Activated T-cell treated with anti-CD3 and anti-CD28 coated beads, Interleukin-2, amount 50 U/mL, for 4 hours (primary cell): Measurements from ENCODE around the gene ZNF521. TPM values are rescaled to one million over a fixed set of nuclear protein-coding genes. Genes with fewer than 3 reads are reported as not detected.

Experiments used
- ATAC-seq, 2 donors: fragments of 200-7000 bp; cut with Tn5 transposase; one replicate each; pipeline ENCODE4 v1.10.0; 2021
- DNase-seq: peaks from one replicate; pipeline ENCODE4 v3.0.0-alpha.2; 2020
- H3K27me3 Mint-ChIP-seq: one replicate; pipeline ENCODE4 v1.8.0; 2021; ENCODE audit warnings: low read depth, mixed read lengths
- H3K36me3 Mint-ChIP-seq: one replicate; pipeline ENCODE4 v1.8.0; 2022; ENCODE audit warnings: mixed read lengths; ENCODE audit not compliant: insufficient read depth
- H3K4me1 Mint-ChIP-seq: one replicate; pipeline ENCODE4 v1.8.0; 2021; ENCODE audit warnings: low read depth, mixed read lengths
- H3K4me3 Mint-ChIP-seq: one replicate; pipeline ENCODE4 v1.8.0; 2021; ENCODE audit warnings: mild to moderate bottlenecking, moderate library complexity, mixed read lengths
- H3K9me3 Mint-ChIP-seq: one replicate; pipeline ENCODE4 v1.8.0; 2021; ENCODE audit warnings: mixed read lengths
- total RNA-seq, 3 donors: library from RNA; stranded (reverse); gene quantifications; one replicate each; pipeline ENCODE4 v1.2.1, GENCODE V29; 2021

Gene ZNF521
- total RNA-seq, 3 donors from 2014 or later, result 0.15 to 0.33 (median 0.16) TPM

- H3K36me3 Mint-ChIP-seq, result no peaks in the 10 kb centered on the region
- DNase-seq, result no peak
- H3K9me3 Mint-ChIP-seq, result no peaks in the 10 kb centered on the region
- H3K4me1 Mint-ChIP-seq, result no peaks in the 10 kb centered on the region
- no peak overlapping the region for H3K4me3 Mint-ChIP-seq
- peaks cover 4% of the 10 kb centered on the region for H3K27me3 Mint-ChIP-seq
- no peak for ATAC-seq
Measured at GRCh38 chr18:25316381-25317018, 35.5 kb downstream of the ZNF521 start.

GRCh38 chr18:25314838-25315190 lies 37.2 kb downstream of the ZNF521 start:
- H3K4me1 Mint-ChIP-seq, result no peaks in the 10 kb centered on the region
- no peak for ATAC-seq

GRCh38 chr18:25314151-25314837 lies 37.7 kb downstream of the ZNF521 start:
- ATAC-seq (no peak), DNase-seq (no peak)
- Mint-ChIP-seq H3K4me3 (no peak overlapping the region), H3K4me1 (no peaks in the 10 kb centered on the region), H3K36me3 (no peaks in the 10 kb centered on the region), H3K9me3 (no peaks in the 10 kb centered on the region), H3K27me3 (peaks cover 4% of the 10 kb centered on the region)

More at GRCh38 chr18:25314838-25315190, 37.2 kb downstream of the ZNF521 start:
- Mint-ChIP-seq H3K9me3 (no peaks in the 10 kb centered on the region), H3K27me3 (peaks cover 4% of the 10 kb centered on the region), H3K4me3 (no peak overlapping the region), H3K36me3 (no peaks in the 10 kb centered on the region)
- DNase-seq, result no peak

- no peaks in the 10 kb centered on the region for H3K9me3 Mint-ChIP-seq
- no peaks in the 10 kb centered on the region for H3K36me3 Mint-ChIP-seq
- H3K27me3 Mint-ChIP-seq, result peaks cover 4% of the 10 kb centered on the region
- ATAC-seq, result no peak
- H3K4me3 Mint-ChIP-seq, result no peak overlapping the region
- DNase-seq, result no peak
- no peaks in the 10 kb centered on the region for H3K4me1 Mint-ChIP-seq
Measured at GRCh38 chr18:25313268-25313667, 38.7 kb downstream of the ZNF521 start.

GRCh38 chr18:25310045-25310444 lies 41.9 kb downstream of the ZNF521 start:
- no peak for DNase-seq
- no peak for ATAC-seq
- no peaks in the 10 kb centered on the region for H3K27me3 Mint-ChIP-seq
- no peaks in the 10 kb centered on the region for H3K9me3 Mint-ChIP-seq
- no peak overlapping the region for H3K4me3 Mint-ChIP-seq
- no peaks in the 10 kb centered on the region for H3K36me3 Mint-ChIP-seq
- no peaks in the 10 kb centered on the region for H3K4me1 Mint-ChIP-seq

GRCh38 chr18:25308381-25308780 lies 43.6 kb downstream of the ZNF521 start:
- Mint-ChIP-seq H3K9me3 (no peaks in the 10 kb centered on the region), H3K4me1 (no peaks in the 10 kb centered on the region), H3K4me3 (no peak overlapping the region), H3K27me3 (peaks cover 3% of the 10 kb centered on the region), H3K36me3 (no peaks in the 10 kb centered on the region)
- ATAC-seq (no peak), DNase-seq (no peak)

GRCh38 chr18:25307192-25307591 lies 44.8 kb downstream of the ZNF521 start:
- H3K4me1 Mint-ChIP-seq, result no peaks in the 10 kb centered on the region
- ATAC-seq, result no peak
- DNase-seq, result no peak
- no peaks in the 10 kb centered on the region for H3K9me3 Mint-ChIP-seq
- peaks cover 3% of the 10 kb centered on the region for H3K27me3 Mint-ChIP-seq
- no peaks in the 10 kb centered on the region for H3K36me3 Mint-ChIP-seq
- H3K4me3 Mint-ChIP-seq, result no peak overlapping the region

- DNase-seq (no peak), ATAC-seq (no peak)
- no peaks in the 10 kb centered on the region for H3K4me1 Mint-ChIP-seq
- H3K4me3 Mint-ChIP-seq, result no peak overlapping the region
- no peaks in the 10 kb centered on the region for H3K9me3 Mint-ChIP-seq
- peaks cover 3% of the 10 kb centered on the region for H3K27me3 Mint-ChIP-seq
- no peaks in the 10 kb centered on the region for H3K36me3 Mint-ChIP-seq
Measured at GRCh38 chr18:25306671-25307070, 45.3 kb downstream of the ZNF521 start.

- no peaks in the 10 kb centered on the region for H3K4me1 Mint-ChIP-seq
- no peak for DNase-seq
- no peaks in the 10 kb centered on the region for H3K36me3 Mint-ChIP-seq
- ATAC-seq, result no peak
- no peak overlapping the region for H3K4me3 Mint-ChIP-seq
- no peaks in the 10 kb centered on the region for H3K9me3 Mint-ChIP-seq
- peaks cover 3% of the 10 kb centered on the region for H3K27me3 Mint-ChIP-seq
Measured at GRCh38 chr18:25305584-25305983, 46.4 kb downstream of the ZNF521 start.

- DNase-seq (no peak), ATAC-seq (no peak)
- Mint-ChIP-seq H3K27me3 (peaks cover 3% of the 10 kb centered on the region), H3K4me3 (no peak overlapping the region), H3K36me3 (no peaks in the 10 kb centered on the region), H3K4me1 (no peaks in the 10 kb centered on the region), H3K9me3 (no peaks in the 10 kb centered on the region)
Measured at GRCh38 chr18:25300492-25300891, 51.5 kb downstream of the ZNF521 start.

GRCh38 chr18:25299426-25300300 lies 52.3 kb downstream of the ZNF521 start:
- no peaks in the 10 kb centered on the region for H3K9me3 Mint-ChIP-seq
- peaks cover 3% of the 10 kb centered on the region for H3K27me3 Mint-ChIP-seq
- H3K4me1 Mint-ChIP-seq, result no peaks in the 10 kb centered on the region
- ATAC-seq, result no peak
- no peaks in the 10 kb centered on the region for H3K36me3 Mint-ChIP-seq
- DNase-seq, result no peak
- no peak overlapping the region for H3K4me3 Mint-ChIP-seq

GRCh38 chr18:25298853-25299274 lies 53.1 kb downstream of the ZNF521 start:
- no peaks in the 10 kb centered on the region for H3K4me1 Mint-ChIP-seq
- H3K36me3 Mint-ChIP-seq, result no peaks in the 10 kb centered on the region
- H3K9me3 Mint-ChIP-seq, result no peaks in the 10 kb centered on the region
- DNase-seq (no peak), ATAC-seq (no peak)
- H3K4me3 Mint-ChIP-seq, result no peak overlapping the region
- no peaks in the 10 kb centered on the region for H3K27me3 Mint-ChIP-seq

GRCh38 chr18:25295624-25296138 lies 56.3 kb downstream of the ZNF521 start:
- no peak for ATAC-seq
- Mint-ChIP-seq H3K4me3 (no peak overlapping the region), H3K36me3 (no peaks in the 10 kb centered on the region)

GRCh38 chr18:25291150-25291549 lies 60.8 kb downstream of the ZNF521 start:
- Mint-ChIP-seq H3K4me1 (no peaks in the 10 kb centered on the region), H3K4me3 (no peak overlapping the region), H3K9me3 (no peaks in the 10 kb centered on the region), H3K36me3 (no peaks in the 10 kb centered on the region), H3K27me3 (no peaks in the 10 kb centered on the region)
- no peak for DNase-seq
- ATAC-seq, result no peak

More at GRCh38 chr18:25295624-25296138, 56.3 kb downstream of the ZNF521 start:
- no peak for DNase-seq
- no peaks in the 10 kb centered on the region for H3K4me1 Mint-ChIP-seq
- H3K9me3 Mint-ChIP-seq, result no peaks in the 10 kb centered on the region
- no peaks in the 10 kb centered on the region for H3K27me3 Mint-ChIP-seq
